Vagina (tissue), 2 donors: Measurements from ENCODE around the gene SDC3. TPM values are rescaled to one million over a fixed set of nuclear protein-coding genes. Genes with fewer than 3 reads are reported as not detected.

Experiments
- DNase-seq, 2 donors: peaks; one replicate each; pipeline ENCODE4 v3.0.0-alpha.2; 2017; ENCODE audit errors: extremely low spot score in 2 of 2
- H3K27ac ChIP-seq: fragments of 200-600 bp; sonication (generic); one replicate; pipeline ENCODE4 v1.5.1; 2019
- H3K27me3 ChIP-seq: fragments of 200-600 bp; sonication (generic); one replicate; pipeline ENCODE4 v1.5.1; 2019
- H3K36me3 ChIP-seq, 2 donors: fragments of 200-600 bp; sonication (generic); one replicate each; pipeline ENCODE4 v1.5.1; 2017 to 2019
- H3K4me1 ChIP-seq: fragments of 200-600 bp; sonication (generic); one replicate; pipeline ENCODE4 v1.5.1; 2019
- H3K4me3 ChIP-seq, 2 donors: fragments of 200-600 bp; sonication (generic); 1 replicate in 1 of 2; 2 replicates in 1 of 2; pipeline ENCODE4 v1.5.1; 2016 to 2019
- H3K9me3 ChIP-seq: fragments of 200-600 bp; sonication (generic); one replicate; pipeline ENCODE4 v1.5.1; 2019
- POLR2A ChIP-seq, 2 donors: fragments of 450-650 bp; IDR thresholded peaks; one replicate each; pipeline ENCODE4 v1.6.1; 2017; ENCODE audit warnings: antibody characterized with exemption in 2 of 2, mild to moderate bottlenecking in 2 of 2, moderate library complexity in 2 of 2
- POLR2AphosphoS5 ChIP-seq, 2 donors: sonication (generic); formaldehyde crosslinking; IDR thresholded peaks; one replicate each; pipeline ENCODE4 v1.9.0; 2017; ENCODE audit warnings: antibody characterized with exemption in 2 of 2, mild to moderate bottlenecking in 2 of 2, low read depth in 1 of 2; ENCODE audit not compliant: insufficient read depth in 1 of 2
- intact Hi-C: fragments of 100-400 bp; cut with DNase I; formaldehyde crosslinking; loops from one replicate; pipeline ENCODE4 v1.15.1; 2023
- total RNA-seq: library from RNA; depleted of rRNA; stranded (reverse); fragments of >200 nt; gene quantifications from one replicate; pipeline ENCODE4 v1.2.3, GENCODE V29; 2016
- TF ChIP-seq, protein P1 (sequence below), 3 experiments: fragments of 450-650 bp in 2 of 3; fragments of 200-600 bp in 1 of 3; sonication (generic) in 1 of 3; IDR thresholded peaks; one replicate each; pipeline ENCODE4 v1.5.1; 2017 to 2019; ENCODE audit warnings: antibody characterized with exemption in 3 of 3, mild to moderate bottlenecking in 2 of 3, moderate library complexity in 2 of 3

The SDC3 gene
- total RNA-seq, 1 donor from 2014 or later: 20.1 TPM

- Histone ChIP-seq H3K27ac (no peak overlapping the region), H3K27me3 (no peaks in the 10 kb centered on the region), H3K9me3 (no peaks in the 10 kb centered on the region), H3K36me3 (no peaks in the 10 kb centered on the region), H3K4me1 (no peaks in the 10 kb centered on the region), H3K4me3 (no peak overlapping the region)
- no peak for DNase-seq
- intact Hi-C loops: no loop called here
- TF ChIP-seq POLR2A (IDR thresholded peaks at IDR 0.05): no peak
- TF ChIP-seq POLR2AphosphoS5 (IDR thresholded peaks at IDR 0.05; ENCODE audit: insufficient read depth in 1 of 2, low read depth in 1 of 2): no peak
- TF ChIP-seq, protein P1, sequence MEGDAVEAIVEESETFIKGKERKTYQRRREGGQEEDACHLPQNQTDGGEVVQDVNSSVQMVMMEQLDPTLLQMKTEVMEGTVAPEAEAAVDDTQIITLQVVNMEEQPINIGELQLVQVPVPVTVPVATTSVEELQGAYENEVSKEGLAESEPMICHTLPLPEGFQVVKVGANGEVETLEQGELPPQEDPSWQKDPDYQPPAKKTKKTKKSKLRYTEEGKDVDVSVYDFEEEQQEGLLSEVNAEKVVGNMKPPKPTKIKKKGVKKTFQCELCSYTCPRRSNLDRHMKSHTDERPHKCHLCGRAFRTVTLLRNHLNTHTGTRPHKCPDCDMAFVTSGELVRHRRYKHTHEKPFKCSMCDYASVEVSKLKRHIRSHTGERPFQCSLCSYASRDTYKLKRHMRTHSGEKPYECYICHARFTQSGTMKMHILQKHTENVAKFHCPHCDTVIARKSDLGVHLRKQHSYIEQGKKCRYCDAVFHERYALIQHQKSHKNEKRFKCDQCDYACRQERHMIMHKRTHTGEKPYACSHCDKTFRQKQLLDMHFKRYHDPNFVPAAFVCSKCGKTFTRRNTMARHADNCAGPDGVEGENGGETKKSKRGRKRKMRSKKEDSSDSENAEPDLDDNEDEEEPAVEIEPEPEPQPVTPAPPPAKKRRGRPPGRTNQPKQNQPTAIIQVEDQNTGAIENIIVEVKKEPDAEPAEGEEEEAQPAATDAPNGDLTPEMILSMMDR (IDR thresholded peaks at IDR 0.05): no peak
Measured at GRCh38 chr1:30850607-30851006, 58.0 kb downstream of the SDC3 start.

DNA sequence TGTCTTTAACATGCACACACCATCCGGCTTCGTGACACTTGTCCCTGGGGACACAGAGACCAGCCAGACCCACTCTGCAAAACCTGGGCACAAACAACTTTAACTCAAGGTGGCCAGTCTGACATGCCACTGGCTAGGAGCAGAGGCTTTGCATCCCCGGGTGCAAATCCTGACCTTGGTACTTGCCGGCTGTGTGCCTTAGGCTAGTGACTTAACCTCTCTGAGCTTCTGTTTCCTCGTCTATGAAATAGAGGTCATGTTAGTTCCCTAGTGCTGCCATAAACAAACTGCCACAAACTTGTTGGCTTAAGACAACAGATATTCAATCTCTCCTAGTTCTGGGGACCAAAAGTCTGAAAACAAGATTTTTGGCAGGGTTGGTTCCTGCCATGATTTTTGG is 60.4 kb downstream of the SDC3 start:
- Histone ChIP-seq H3K36me3 (no peaks in the 10 kb centered on the region), H3K4me3 (no peak overlapping the region), H3K9me3 (no peaks in the 10 kb centered on the region), H3K27me3 (no peaks in the 10 kb centered on the region), H3K27ac (no peak overlapping the region), H3K4me1 (no peaks in the 10 kb centered on the region)
- intact Hi-C loops: no loop called here
- TF ChIP-seq, protein P1 (IDR thresholded peaks at IDR 0.05): no peak
- TF ChIP-seq POLR2AphosphoS5 (IDR thresholded peaks at IDR 0.05; ENCODE audit: insufficient read depth in 1 of 2, low read depth in 1 of 2) (no peak), POLR2A (IDR thresholded peaks at IDR 0.05) (no peak)
- DNase-seq: no peak

DNA sequence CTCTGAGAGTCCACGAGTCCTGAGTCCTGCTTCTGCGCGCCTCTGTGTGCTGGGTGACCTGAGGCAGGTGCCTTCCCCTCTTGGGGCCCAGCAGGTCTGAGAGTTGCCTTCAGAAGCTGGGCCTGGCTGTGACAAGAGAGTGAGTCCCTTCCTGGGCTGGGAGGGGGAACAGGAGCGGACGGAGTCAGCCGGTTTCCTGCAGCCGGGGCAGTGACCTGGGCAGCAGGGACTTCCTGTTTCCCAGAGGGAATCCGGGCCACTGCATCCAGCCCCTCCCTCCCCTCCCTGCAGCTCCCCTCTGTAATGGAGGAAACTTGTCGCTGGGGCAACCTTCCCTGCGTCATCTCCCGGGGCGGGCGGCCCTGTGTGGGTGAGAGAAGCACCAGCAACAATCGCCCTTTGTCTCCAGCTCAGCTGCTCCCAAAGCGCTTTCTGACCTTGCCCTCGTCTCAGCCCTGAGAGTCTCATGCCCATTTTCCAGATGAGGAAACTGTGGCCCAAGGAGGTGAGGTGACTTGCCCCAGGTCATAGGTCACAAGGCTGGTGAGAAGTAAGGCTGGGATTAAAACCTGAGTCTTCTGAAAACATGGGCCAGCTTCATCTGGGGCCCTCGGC is 61.1 kb downstream of the SDC3 start:
- TF ChIP-seq POLR2AphosphoS5 (IDR thresholded peaks at IDR 0.05; ENCODE audit: insufficient read depth in 1 of 2, low read depth in 1 of 2): peak in 1 of 2 donors; percentile 47
- TF ChIP-seq, protein P1 (IDR thresholded peaks at IDR 0.05): no peak
- Histone ChIP-seq H3K36me3 (no peaks in the 10 kb centered on the region), H3K27me3 (no peaks in the 10 kb centered on the region), H3K4me3 (no peak overlapping the region), H3K9me3 (no peaks in the 10 kb centered on the region), H3K27ac (no peak overlapping the region), H3K4me1 (no peaks in the 10 kb centered on the region)
- intact Hi-C loops: no loop called here
- DNase-seq: no peak

DNA sequence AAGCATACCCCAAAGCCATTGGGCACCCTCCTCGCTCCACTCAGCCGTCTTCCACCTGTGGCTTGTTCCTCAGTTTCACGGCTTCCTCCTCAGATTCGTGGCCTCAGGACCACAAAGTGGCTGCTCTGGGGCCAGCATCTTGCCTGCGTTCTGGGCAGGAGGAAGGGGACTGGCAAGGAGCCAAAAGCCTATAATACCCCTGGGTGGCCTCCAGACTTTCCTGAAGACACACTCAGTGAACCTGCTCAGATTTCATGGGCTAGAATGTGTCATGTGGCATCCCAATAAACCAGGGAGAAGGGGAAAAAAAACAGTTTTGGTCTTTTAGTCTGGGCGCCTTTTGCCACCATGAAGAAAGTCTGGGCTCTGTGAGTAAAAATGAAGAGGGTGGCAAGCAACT is 62.0 kb downstream of the SDC3 start:
- Histone ChIP-seq H3K4me3 (no peak overlapping the region), H3K27me3 (no peaks in the 10 kb centered on the region), H3K4me1 (no peaks in the 10 kb centered on the region), H3K27ac (no peak overlapping the region), H3K36me3 (no peaks in the 10 kb centered on the region), H3K9me3 (no peaks in the 10 kb centered on the region)
- TF ChIP-seq POLR2A (IDR thresholded peaks at IDR 0.05) (no peak), POLR2AphosphoS5 (IDR thresholded peaks at IDR 0.05; ENCODE audit: insufficient read depth in 1 of 2, low read depth in 1 of 2) (no peak)
- TF ChIP-seq, protein P1 (IDR thresholded peaks at IDR 0.05): no peak
- intact Hi-C loops: no loop called here
- DNase-seq: no peak

DNA sequence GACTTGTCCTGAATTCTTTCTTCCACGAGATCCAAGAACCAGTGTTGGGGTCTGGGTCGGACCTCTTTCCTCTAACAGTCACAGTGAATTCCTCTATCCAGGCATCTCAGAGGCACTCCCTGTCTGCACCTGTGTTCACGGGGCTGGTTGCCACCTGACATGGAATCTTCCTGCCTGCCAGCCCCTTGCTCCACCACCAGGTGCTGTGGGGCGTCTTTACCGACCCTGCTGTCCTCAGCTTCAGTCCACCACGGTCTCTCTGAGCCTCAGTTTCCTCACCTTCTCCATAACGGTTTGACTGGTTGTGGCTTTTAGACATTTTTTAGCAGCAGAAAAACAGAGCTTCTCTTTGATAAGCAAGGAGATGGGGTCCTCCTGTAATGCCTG is 62.7 kb downstream of the SDC3 start:
- no peaks in the 10 kb centered on the region for H3K9me3 ChIP-seq
- no peak for DNase-seq
- H3K4me3 ChIP-seq: no peak overlapping the region
- H3K27me3 ChIP-seq: no peaks in the 10 kb centered on the region
- TF ChIP-seq POLR2AphosphoS5 (IDR thresholded peaks at IDR 0.05; ENCODE audit: insufficient read depth in 1 of 2, low read depth in 1 of 2): no peak
- H3K27ac ChIP-seq: no peak overlapping the region
- intact Hi-C loops: no loop called here
- H3K36me3 ChIP-seq: no peaks in the 10 kb centered on the region
- H3K4me1 ChIP-seq: peaks cover 4% of the 10 kb centered on the region
